VCaP (cell line): ENCODE measurements around the gene VEPH1.
"Not testable (repeated sequence)": the region's sequence is repeated elsewhere in the genome, so short reads cannot be mapped to it uniquely, and the experiment has no call there.

ENCODE experiments used
- H3K27ac ChIP-seq: fragments of 450-650 bp; 2 replicates; pipeline ENCODE4 v1.5.1; 2017
- TF ChIP-seq, protein P1 (sequence below): fragments of 450-650 bp; conservative IDR thresholded peaks from 2 replicates; pipeline ENCODE4 v1.5.1; 2017; ENCODE audit warnings: mild to moderate bottlenecking, moderate library complexity

The VEPH1 gene

DNA sequence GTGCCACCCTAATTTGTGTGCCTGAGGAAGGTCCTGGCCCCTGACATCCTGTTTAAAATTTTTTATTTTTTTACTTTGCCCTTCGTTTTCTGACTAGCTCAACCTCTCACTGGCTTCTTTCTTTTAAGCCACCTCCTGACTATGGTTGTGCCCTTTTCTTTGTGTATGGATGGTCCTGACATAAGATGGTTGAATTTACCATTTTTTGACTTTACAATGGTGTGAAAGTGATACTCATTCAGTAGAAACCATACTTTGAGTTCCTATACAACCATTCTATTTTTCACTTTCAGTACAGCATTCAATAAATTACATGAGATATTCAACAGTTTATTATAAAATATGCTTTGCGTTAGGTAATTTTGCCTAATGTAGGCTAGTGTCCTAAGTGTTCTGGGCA, 140.9 kb downstream of the VEPH1 start:
- no peak overlapping the region for H3K27ac ChIP-seq
- TF ChIP-seq, protein P1, sequence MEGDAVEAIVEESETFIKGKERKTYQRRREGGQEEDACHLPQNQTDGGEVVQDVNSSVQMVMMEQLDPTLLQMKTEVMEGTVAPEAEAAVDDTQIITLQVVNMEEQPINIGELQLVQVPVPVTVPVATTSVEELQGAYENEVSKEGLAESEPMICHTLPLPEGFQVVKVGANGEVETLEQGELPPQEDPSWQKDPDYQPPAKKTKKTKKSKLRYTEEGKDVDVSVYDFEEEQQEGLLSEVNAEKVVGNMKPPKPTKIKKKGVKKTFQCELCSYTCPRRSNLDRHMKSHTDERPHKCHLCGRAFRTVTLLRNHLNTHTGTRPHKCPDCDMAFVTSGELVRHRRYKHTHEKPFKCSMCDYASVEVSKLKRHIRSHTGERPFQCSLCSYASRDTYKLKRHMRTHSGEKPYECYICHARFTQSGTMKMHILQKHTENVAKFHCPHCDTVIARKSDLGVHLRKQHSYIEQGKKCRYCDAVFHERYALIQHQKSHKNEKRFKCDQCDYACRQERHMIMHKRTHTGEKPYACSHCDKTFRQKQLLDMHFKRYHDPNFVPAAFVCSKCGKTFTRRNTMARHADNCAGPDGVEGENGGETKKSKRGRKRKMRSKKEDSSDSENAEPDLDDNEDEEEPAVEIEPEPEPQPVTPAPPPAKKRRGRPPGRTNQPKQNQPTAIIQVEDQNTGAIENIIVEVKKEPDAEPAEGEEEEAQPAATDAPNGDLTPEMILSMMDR: no peak

DNA sequence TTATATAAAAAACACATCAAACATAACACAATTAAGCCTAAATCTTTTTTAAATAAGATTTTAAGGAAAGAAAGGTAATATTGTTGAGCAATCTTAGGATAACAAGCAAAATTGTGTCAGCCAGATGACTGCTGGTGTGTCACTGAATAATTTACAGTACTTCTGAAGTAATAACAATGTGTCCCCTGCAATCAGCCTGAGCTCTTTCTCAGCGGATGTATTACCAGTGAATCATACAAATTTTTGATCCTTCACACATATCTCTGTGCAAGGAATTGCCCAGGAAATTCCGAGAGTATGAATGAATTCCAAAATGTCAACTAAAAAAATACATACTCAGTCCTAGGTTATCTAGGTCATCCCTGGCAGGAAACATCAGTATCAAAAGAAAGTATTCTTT, 143.2 kb downstream of the VEPH1 start:
- H3K27ac ChIP-seq: no peak overlapping the region

DNA sequence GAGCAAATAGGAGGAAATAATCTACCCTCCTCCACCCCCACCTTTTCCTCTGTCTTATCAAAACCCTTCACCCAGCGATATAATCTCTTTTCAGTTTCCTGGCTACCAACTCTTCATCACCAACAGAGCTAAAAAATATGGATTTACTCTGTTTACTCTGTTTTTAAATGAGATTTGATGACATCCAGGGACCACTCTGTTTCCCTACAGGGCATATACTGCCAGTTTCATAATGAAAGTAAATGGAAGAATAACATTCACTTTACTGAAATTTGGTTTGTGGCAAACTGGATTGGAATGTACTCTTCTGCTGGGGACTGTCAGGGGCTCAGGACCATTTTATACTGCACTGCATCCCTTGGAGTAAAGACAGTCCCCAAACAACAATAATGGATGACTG, 146.7 kb downstream of the VEPH1 start:
- no peak overlapping the region for H3K27ac ChIP-seq
- TF ChIP-seq, protein P1: no peak

More for the DNA sequence above, 143.2 kb downstream of the VEPH1 start:
- TF ChIP-seq, protein P1: no peak

DNA sequence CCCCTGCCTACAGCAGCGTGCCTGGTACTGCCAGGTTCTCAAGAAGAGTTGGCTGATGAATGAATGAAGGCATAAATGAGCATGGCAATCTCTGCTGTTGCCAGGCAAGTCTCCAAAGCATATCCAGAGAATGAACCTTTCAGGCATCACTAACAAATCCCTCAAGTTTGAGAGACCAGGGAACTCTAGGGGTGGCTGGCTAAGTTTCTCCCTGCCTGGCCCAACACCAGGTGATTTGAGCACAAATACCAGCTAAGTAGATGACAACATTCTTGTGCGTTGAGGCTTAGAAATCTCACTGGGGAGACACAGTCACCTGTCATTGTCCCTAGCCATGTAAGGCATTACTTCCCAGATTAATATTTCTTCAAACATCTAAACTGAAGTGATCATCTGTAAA, 147.9 kb downstream of the VEPH1 start:
- TF ChIP-seq, protein P1: no peak
- no peak overlapping the region for H3K27ac ChIP-seq

DNA sequence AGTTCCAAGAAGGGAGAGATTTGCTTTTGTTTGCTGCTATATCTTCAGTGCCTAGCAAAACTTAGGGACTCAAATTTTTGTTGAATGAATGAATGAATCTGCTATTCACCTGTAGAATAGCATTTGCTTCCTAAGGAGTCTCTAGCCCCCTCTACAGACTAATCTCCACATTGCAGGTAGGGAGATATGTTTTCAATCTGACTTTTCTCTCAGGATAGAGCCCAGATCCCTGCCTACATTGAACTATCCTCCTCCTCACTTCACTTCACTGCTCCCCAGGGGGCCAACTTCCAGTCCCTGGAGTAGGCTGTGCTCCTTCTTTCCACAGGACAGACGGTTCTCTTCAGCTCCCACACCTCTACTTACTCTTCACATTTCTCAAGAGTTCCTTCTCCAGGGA, 148.5 kb downstream of the VEPH1 start:
- no peak overlapping the region for H3K27ac ChIP-seq
- TF ChIP-seq, protein P1: peak; percentile 24; the same call in 1 of the 2 replicates

DNA sequence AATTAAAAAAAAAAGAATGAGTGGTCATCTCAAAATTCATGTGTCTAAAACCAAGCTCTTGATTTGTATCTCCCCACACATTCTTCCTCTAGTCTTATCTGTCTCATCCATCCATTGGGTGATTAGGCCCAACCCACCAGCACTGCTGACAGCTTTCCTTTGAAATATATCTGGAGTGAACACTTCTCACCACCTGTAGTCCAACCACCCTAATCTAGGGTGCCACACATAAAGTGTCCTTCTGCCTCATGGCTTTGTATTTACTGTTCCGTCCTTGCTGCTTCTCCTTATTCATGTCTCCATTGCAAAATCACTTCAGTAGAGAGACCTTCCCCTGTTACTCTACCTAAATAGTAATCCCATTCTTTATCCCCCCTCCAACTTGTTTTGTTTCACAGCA, 149.0 kb downstream of the VEPH1 start:
- no peak overlapping the region for H3K27ac ChIP-seq
- TF ChIP-seq, protein P1: no peak

DNA sequence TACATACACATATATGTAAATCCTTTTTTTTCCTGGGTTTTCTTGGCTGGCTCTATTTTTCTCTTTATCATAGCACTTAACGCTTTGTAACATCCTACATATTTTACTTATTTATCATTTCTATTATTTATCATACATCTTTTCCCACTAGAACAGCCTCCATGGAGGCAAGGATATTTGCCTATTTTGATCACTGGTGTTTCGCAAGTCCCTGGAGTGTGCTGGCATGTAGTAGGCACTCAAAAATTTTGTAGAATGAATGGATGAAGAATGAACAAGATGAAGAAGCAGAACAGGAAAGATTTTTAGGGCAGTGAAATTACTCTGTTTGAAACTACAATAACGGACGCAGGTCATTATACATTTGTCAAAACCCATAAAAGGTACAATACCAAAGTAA, 149.6 kb downstream of the VEPH1 start:
- no peak overlapping the region for H3K27ac ChIP-seq
- TF ChIP-seq, protein P1: no peak

DNA sequence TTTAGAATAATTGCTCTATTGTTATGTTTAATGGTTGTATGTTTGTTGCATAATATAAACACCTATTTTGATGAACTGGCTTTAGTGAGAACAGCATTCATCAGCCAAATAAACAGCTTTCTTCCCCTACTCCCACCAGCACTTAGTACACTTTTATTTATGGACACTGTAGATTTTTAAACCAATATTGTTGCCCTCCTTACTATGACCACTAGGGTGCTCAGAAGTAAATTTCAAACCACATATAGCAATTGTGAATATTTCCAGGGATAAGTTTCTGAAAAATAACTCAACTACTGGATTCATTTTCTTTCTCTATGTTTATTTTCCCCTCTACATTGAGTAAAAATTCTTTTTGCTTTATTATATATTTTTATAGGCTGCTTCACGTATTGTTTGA, 151.2 kb downstream of the VEPH1 start:
- H3K27ac ChIP-seq: no peak overlapping the region
- TF ChIP-seq, protein P1: peak; percentile 24; the same call in 1 of the 2 replicates

DNA sequence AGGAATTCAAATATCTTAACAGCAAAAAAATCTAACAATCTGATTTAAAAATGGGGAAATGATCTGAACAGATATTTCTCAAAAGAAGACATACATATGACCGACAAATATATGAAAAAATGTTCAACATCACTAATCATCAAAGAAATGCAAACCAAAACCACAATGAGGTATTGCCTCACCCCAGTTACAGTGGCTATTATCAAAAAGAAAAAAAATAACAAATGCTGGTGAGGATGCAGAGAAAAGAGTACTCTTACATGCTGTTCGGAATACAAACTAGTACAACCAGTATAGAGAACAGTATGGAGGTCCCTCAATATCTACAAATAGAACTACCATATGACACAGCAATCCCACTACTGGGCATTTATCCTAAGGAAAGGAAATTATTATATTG, 152.6 kb downstream of the VEPH1 start:
- not testable (repeated sequence) for H3K27ac ChIP-seq

DNA sequence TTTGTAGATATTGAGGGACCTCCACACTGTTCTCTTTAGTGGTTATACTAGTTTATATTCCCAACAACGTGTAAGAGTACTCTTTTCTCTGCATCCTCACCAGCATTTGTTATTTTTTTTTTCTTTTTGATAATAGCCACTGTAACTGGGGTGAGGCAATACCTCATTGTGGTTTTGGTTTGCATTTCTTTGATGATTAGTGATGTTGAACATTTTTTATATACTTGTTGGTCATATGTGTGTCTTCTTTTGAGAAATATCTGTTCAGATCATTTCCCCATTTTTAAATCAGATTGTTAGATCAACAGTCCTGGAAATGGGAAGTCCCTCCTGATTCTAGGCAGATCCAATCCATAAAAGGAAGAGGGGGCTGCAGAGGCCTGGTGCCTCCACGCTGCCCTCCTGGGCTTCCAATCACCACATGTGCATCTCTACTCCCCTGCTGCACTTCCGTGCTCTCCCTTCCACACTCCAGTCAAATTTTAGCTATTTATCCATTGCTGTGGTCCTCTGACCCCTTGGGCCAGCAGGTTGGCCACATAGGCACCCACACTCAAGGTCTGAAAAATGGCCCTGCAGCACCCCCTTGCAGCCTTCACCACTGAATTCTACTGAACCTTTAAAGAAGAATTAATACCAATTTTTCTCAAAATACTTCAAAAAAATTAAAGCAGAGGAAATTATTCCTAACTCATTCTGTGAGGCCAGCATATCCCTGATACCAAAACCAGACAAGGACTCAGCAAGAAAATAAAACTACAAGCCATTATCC, 154.7 kb downstream of the VEPH1 start:
- H3K27ac ChIP-seq: not testable (repeated sequence)
